HEK293 (cell line): ENCODE measurements around the gene KIF25.

Experiments used
- CTCF ChIA-PET: fragments of 350-600 bp; formaldehyde crosslinking; extraction: SDS; loops from one replicate; lab custom pipeline; 2021; ENCODE audit warnings: antibody characterized with exemption; lab: Yijun Ruan, JAX
- POLR2A ChIA-PET: fragments of 300-600 bp; formaldehyde crosslinking; extraction: SDS; loops from one replicate; lab custom pipeline; 2020; ENCODE audit warnings: antibody characterized with exemption, inconsistent platforms; lab: Yijun Ruan, JAX
- H3K27ac ChIP-seq: fragments of 200-500 bp; sonication (Bioruptor generic); 2 replicates; pipeline ENCODE4 v1.5.1; 2014; ENCODE audit warnings: low read depth, low read length, control low read depth, inconsistent platforms; ENCODE audit errors: extremely low read depth
- H3K36me3 ChIP-seq, 2 experiments: fragments of 200-500 bp in 1 of 2; sonication (Bioruptor generic) in 1 of 2; 1 replicate in 1 of 2; 2 replicates in 1 of 2; pipeline ENCODE4 v1.5.1; 2014 to 2017; ENCODE audit warnings: inconsistent platforms in 2 of 2, low read length in 2 of 2; ENCODE audit not compliant: control insufficient read depth in 2 of 2, insufficient read depth in 1 of 2
- H3K4me1 ChIP-seq: fragments of 200-500 bp; sonication (Bioruptor generic); 2 replicates; pipeline ENCODE4 v1.5.1; 2014; ENCODE audit warnings: mild to moderate bottlenecking, low read length, inconsistent platforms; ENCODE audit not compliant: control insufficient read depth, insufficient read depth
- H3K4me3 ChIP-seq: 2 replicates; pipeline ENCODE4 v1.5.1; 2011; ENCODE audit warnings: low read depth, mild to moderate bottlenecking, control low read depth, low read length, moderate library complexity
- H3K9me3 ChIP-seq: fragments of 200-500 bp; sonication (Bioruptor generic); 2 replicates; pipeline ENCODE4 v1.5.1; 2014; ENCODE audit warnings: low read depth, low read length, inconsistent platforms; ENCODE audit not compliant: control insufficient read depth, insufficient read depth
- BCL11A ChIP-seq: fragments of 450-650 bp; formaldehyde crosslinking; IDR thresholded peaks from 2 replicates; pipeline ENCODE4 v1.5.1; 2016; ENCODE audit warnings: low read depth, missing biosample characterization, missing genetic modification characterization
- FEZF1 ChIP-seq: fragments of 450-650 bp; formaldehyde crosslinking; IDR thresholded peaks from 2 replicates; pipeline ENCODE4 v1.5.1; 2016; ENCODE audit warnings: missing biosample characterization, missing genetic modification characterization
- GLI4 ChIP-seq: fragments of 450-650 bp; formaldehyde crosslinking; IDR thresholded peaks from 2 replicates; pipeline ENCODE4 v1.5.1; 2016; ENCODE audit warnings: missing biosample characterization, missing genetic modification characterization
- OSR2 ChIP-seq: fragments of 450-650 bp; formaldehyde crosslinking; IDR thresholded peaks from 2 replicates; pipeline ENCODE4 v1.5.1; 2016; ENCODE audit warnings: missing biosample characterization, missing genetic modification characterization
- OVOL3 ChIP-seq: fragments of 450-650 bp; formaldehyde crosslinking; IDR thresholded peaks from 2 replicates; pipeline ENCODE4 v1.5.1; 2016; ENCODE audit warnings: missing biosample characterization, missing genetic modification characterization
- RBAK ChIP-seq: fragments of 450-650 bp; formaldehyde crosslinking; IDR thresholded peaks from 2 replicates; pipeline ENCODE4 v1.5.1; 2016; ENCODE audit warnings: missing biosample characterization, missing genetic modification characterization
- SCRT1 ChIP-seq: fragments of 450-650 bp; formaldehyde crosslinking; IDR thresholded peaks from 2 replicates; pipeline ENCODE4 v1.5.1; 2016; ENCODE audit warnings: missing biosample characterization, missing genetic modification characterization, borderline replicate concordance
- SCRT2 ChIP-seq: fragments of 450-650 bp; formaldehyde crosslinking; IDR thresholded peaks from 2 replicates; pipeline ENCODE4 v1.5.1; 2016; ENCODE audit warnings: missing biosample characterization, missing genetic modification characterization
- SETDB1 ChIP-seq: IDR thresholded peaks from one replicate; pipeline ENCODE4 v1.6.1; 2017; ENCODE audit warnings: mild to moderate bottlenecking, low read length, moderate library complexity, mixed read lengths; ENCODE audit not compliant: insufficient read length
- SP7 ChIP-seq: fragments of 450-650 bp; formaldehyde crosslinking; IDR thresholded peaks from 2 replicates; pipeline ENCODE4 v1.5.1; 2016; ENCODE audit warnings: missing biosample characterization, missing genetic modification characterization
- TCF7L2 ChIP-seq: IDR thresholded peaks from 2 replicates; pipeline ENCODE4 v1.6.1; 2011; ENCODE audit warnings: low read depth, mild to moderate bottlenecking, inconsistent platforms, low read length, moderate library complexity, borderline replicate concordance
- TRIM28 ChIP-seq: IDR thresholded peaks from 2 replicates; pipeline ENCODE4 v1.6.1; 2011; ENCODE audit warnings: low read length, control low read depth, borderline replicate concordance
- ZBTB7A ChIP-seq: fragments of 450-650 bp; formaldehyde crosslinking; IDR thresholded peaks from 2 replicates; pipeline ENCODE4 v1.5.1; 2016; ENCODE audit warnings: low read depth, missing biosample characterization, missing genetic modification characterization
- ZNF114 ChIP-seq: fragments of 450-650 bp; formaldehyde crosslinking; IDR thresholded peaks from 2 replicates; pipeline ENCODE4 v1.5.0; 2017; ENCODE audit warnings: missing biosample characterization, missing genetic modification characterization
- ZNF155 ChIP-seq: fragments of 450-650 bp; formaldehyde crosslinking; IDR thresholded peaks from 2 replicates; pipeline ENCODE4 v1.5.1; 2016; ENCODE audit warnings: missing biosample characterization, missing genetic modification characterization
- ZNF175 ChIP-seq: fragments of 450-650 bp; formaldehyde crosslinking; IDR thresholded peaks from 2 replicates; pipeline ENCODE4 v1.5.1; 2016; ENCODE audit warnings: missing biosample characterization, missing genetic modification characterization
- ZNF2 ChIP-seq: fragments of 450-650 bp; formaldehyde crosslinking; IDR thresholded peaks from 2 replicates; pipeline ENCODE4 v1.5.1; 2016; ENCODE audit warnings: missing biosample characterization, missing genetic modification characterization
- ZNF239 ChIP-seq: fragments of 450-650 bp; formaldehyde crosslinking; IDR thresholded peaks from 2 replicates; pipeline ENCODE4 v1.5.1; 2016; ENCODE audit warnings: missing biosample characterization, missing genetic modification characterization
- ZNF24 ChIP-seq: fragments of 450-650 bp; formaldehyde crosslinking; IDR thresholded peaks from 2 replicates; pipeline ENCODE4 v1.5.1; 2016; ENCODE audit warnings: missing biosample characterization, missing genetic modification characterization
- ZNF366 ChIP-seq: fragments of 450-650 bp; formaldehyde crosslinking; conservative IDR thresholded peaks from 2 replicates; pipeline ENCODE4 v1.5.1; 2016; ENCODE audit warnings: missing biosample characterization, missing genetic modification characterization
- ZNF548 ChIP-seq: fragments of 450-650 bp; formaldehyde crosslinking; IDR thresholded peaks from 2 replicates; pipeline ENCODE4 v1.5.1; 2016; ENCODE audit warnings: missing biosample characterization, missing genetic modification characterization
- ZNF600 ChIP-seq: fragments of 450-650 bp; formaldehyde crosslinking; IDR thresholded peaks from 2 replicates; pipeline ENCODE4 v1.5.1; 2016; ENCODE audit warnings: missing biosample characterization, missing genetic modification characterization
- ZNF785 ChIP-seq: fragments of 450-650 bp; formaldehyde crosslinking; IDR thresholded peaks from 2 replicates; pipeline ENCODE4 v1.5.1; 2016; ENCODE audit warnings: missing biosample characterization, missing genetic modification characterization
- ZNF843 ChIP-seq: fragments of 450-650 bp; formaldehyde crosslinking; IDR thresholded peaks from 2 replicates; pipeline ENCODE4 v1.5.1; 2016; ENCODE audit warnings: missing biosample characterization, missing genetic modification characterization
- ZSCAN30 ChIP-seq: fragments of 450-650 bp; IDR thresholded peaks from 2 replicates; pipeline ENCODE4 v1.5.1; 2018; ENCODE audit warnings: missing biosample characterization, mild to moderate bottlenecking, missing genetic modification characterization, moderate library complexity
- ZXDB ChIP-seq: fragments of 450-650 bp; formaldehyde crosslinking; IDR thresholded peaks from 2 replicates; pipeline ENCODE4 v1.5.1; 2016; ENCODE audit warnings: missing biosample characterization, missing genetic modification characterization
- TF ChIP-seq, protein P1 (sequence below): fragments of 450-650 bp; formaldehyde crosslinking; IDR thresholded peaks from 2 replicates; pipeline ENCODE4 v1.5.1; 2016; ENCODE audit warnings: missing biosample characterization, missing genetic modification characterization
- TF ChIP-seq, protein P2 (sequence below): fragments of 450-650 bp; formaldehyde crosslinking; IDR thresholded peaks from 2 replicates; pipeline ENCODE4 v1.5.1; 2016; ENCODE audit warnings: missing biosample characterization, missing genetic modification characterization

Gene KIF25

DNA sequence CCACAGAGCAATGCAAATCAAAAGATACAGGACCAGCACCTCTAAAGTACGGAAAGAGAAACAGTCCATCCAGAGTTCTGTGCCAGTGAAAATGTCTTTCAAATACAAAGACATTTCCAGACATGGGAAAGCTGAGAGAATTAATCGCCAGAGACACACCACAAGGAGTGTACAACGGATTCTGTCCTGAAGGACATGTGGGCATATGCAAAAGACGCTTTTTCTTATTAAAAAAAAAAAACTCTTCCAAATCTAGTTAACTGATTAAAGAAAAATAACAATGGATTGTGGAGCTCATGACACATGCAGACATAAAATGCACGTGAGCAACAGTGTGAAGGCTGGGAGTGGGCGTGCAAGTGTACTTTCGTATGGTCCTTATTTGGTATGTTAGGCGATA, 22.8 kb downstream of the KIF25 start (continued):
- TF ChIP-seq ZBTB7A (tag by site-specific recombination): no peak
- no peak for TF ChIP-seq ZNF548 (tag by site-specific recombination)
- no peak for TF ChIP-seq ZNF24
- TF ChIP-seq, protein P1, sequence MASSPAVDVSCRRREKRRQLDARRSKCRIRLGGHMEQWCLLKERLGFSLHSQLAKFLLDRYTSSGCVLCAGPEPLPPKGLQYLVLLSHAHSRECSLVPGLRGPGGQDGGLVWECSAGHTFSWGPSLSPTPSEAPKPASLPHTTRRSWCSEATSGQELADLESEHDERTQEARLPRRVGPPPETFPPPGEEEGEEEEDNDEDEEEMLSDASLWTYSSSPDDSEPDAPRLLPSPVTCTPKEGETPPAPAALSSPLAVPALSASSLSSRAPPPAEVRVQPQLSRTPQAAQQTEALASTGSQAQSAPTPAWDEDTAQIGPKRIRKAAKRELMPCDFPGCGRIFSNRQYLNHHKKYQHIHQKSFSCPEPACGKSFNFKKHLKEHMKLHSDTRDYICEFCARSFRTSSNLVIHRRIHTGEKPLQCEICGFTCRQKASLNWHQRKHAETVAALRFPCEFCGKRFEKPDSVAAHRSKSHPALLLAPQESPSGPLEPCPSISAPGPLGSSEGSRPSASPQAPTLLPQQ: no peak
- no peak for TF ChIP-seq ZNF114 (tag by site-specific recombination)
- no peak for TF ChIP-seq RBAK (tag by site-specific recombination)

DNA sequence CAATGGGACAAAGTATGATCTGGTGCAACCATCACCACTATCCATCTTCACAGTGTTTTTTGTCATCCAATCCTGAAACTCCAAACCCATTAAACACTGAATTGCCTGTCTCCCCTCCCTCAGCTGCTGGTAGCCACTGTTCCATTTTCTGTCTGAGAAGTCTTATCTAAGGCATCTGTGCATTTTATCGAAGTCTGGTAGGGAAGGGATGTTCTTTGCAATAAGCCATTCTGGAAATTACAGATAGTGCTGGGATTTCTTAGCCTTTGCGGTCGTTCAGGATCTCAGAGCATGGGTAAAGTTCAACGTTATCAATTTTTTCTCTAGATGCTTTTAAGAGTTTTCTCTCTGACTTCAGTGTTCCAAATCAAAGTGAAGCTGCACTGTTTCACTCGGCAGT, 24.1 kb downstream of the KIF25 start:
- Histone ChIP-seq H3K36me3 (no peaks in the 10 kb centered on the region), H3K4me1 (peaks cover 19% of the 10 kb centered on the region), H3K27ac (no peak overlapping the region), H3K4me3 (no peak overlapping the region), H3K9me3 (no peaks in the 10 kb centered on the region)
- TF ChIP-seq TRIM28: peak; percentile 46; the same call in 1 of the 2 replicates
- no peak for TF ChIP-seq ZSCAN30 (tag by site-specific recombination)
- peak; percentile 22 for TF ChIP-seq SETDB1
- no peak for TF ChIP-seq SCRT2 (tag by site-specific recombination)
- ChIA-PET CTCF (interaction anchor here (0.7 kb wide), 1 partner anchor 845 kb away, joined by 3 read pairs; no protein-coding TSS in a partner anchor), POLR2A (no interaction called here)

DNA sequence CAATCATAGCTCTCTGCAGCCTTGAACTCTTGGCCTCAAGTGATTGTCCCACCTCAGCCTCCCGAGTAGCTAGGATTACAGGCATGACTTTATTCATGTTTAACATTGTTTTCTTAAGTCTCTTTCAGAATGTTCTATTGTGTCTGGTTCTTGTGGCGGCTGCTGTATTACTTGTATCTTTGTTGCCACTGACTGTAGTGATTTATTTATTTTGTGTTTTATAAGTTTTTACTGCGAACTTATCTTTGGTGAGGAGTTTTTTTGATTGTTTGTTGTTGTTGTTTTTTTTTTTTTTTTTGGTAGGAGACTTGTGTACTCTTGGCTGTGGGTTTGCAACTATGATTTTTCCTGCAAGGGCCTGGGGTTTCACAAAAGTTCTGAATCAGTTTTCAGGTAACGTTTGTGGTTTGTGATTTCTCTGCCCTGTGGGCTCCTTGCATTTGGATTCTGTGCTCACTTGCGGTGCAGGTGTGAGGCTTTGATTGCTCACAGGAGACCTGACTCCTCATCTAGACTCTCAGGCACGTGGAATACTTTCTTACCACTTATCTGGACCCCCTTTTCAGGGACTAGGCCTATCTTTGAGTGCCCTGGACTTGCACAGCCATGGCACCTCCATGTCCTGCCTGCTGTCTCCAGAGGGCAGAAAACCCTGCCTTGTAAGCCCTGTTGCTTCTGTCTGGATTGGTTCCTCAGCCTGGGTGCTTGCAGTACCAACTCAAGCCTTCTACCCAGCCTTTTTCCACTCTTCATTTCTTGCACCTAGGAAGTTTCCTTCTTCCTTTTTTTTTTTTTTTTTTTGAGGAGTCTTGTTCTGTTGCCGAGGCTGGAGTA, 25.2 kb downstream of the KIF25 start:
- H3K27ac ChIP-seq: peak overlapping the region; percentile 40; the same call in 1 of the 2 replicates
- ChIA-PET POLR2A (no interaction called here), CTCF (no interaction called here)
- H3K4me3 ChIP-seq: no peak overlapping the region
- no peaks in the 10 kb centered on the region for H3K9me3 ChIP-seq
- peaks cover 19% of the 10 kb centered on the region for H3K4me1 ChIP-seq
- H3K36me3 ChIP-seq: no peaks in the 10 kb centered on the region
- 0 out of 2 replicates have a peak, but pooled peaks have one; percentile 51 for TF ChIP-seq ZNF843 (tag by site-specific recombination)
- peak; percentile 60; the same call in 1 of the 2 replicates for TF ChIP-seq OSR2
- TF ChIP-seq ZNF155 (tag by site-specific recombination): no peak
- no peak for TF ChIP-seq TCF7L2
- no peak for TF ChIP-seq ZNF785 (tag by site-specific recombination)
- peak; percentile 72 for TF ChIP-seq FEZF1
- TF ChIP-seq ZNF600 (tag by site-specific recombination): peak; percentile 20; the same call in 1 of the 2 replicates
- no peak for TF ChIP-seq GLI4 (tag by site-specific recombination)
- TF ChIP-seq, protein P2, sequence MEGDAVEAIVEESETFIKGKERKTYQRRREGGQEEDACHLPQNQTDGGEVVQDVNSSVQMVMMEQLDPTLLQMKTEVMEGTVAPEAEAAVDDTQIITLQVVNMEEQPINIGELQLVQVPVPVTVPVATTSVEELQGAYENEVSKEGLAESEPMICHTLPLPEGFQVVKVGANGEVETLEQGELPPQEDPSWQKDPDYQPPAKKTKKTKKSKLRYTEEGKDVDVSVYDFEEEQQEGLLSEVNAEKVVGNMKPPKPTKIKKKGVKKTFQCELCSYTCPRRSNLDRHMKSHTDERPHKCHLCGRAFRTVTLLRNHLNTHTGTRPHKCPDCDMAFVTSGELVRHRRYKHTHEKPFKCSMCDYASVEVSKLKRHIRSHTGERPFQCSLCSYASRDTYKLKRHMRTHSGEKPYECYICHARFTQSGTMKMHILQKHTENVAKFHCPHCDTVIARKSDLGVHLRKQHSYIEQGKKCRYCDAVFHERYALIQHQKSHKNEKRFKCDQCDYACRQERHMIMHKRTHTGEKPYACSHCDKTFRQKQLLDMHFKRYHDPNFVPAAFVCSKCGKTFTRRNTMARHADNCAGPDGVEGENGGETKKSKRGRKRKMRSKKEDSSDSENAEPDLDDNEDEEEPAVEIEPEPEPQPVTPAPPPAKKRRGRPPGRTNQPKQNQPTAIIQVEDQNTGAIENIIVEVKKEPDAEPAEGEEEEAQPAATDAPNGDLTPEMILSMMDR: peak; percentile 36; the same call in 1 of the 2 replicates
- TF ChIP-seq ZNF175 (tag by site-specific recombination): no peak
- no peak for TF ChIP-seq ZNF239 (tag by site-specific recombination)
- TF ChIP-seq ZNF2 (tag by site-specific recombination): peak; percentile 34; the same call in 1 of the 2 replicates
- TF ChIP-seq ZXDB (tag by site-specific recombination): peak; percentile 40; the same call in 1 of the 2 replicates
- TF ChIP-seq OVOL3 (tag by site-specific recombination): 0 out of 2 replicates have a peak, but pooled peaks have one; percentile 10
- no peak for TF ChIP-seq SP7 (tag by site-specific recombination)
- peak; percentile 50; the same call in 1 of the 2 replicates for TF ChIP-seq BCL11A (tag by site-specific recombination)
- TF ChIP-seq SCRT2 (tag by site-specific recombination): peak; percentile 56
- TF ChIP-seq ZNF366 (tag by site-specific recombination): no peak
- TF ChIP-seq SCRT1 (tag by site-specific recombination): 0 out of 2 replicates have a peak, but pooled peaks have one; percentile 42
